Fibroblast of the aortic adventitia (primary cell): ENCODE measurements around the gene TGFA. TPM values are rescaled to one million over a fixed set of nuclear protein-coding genes. Genes with fewer than 3 reads are reported as not detected.

Experiments used
- DNase-seq: peaks from one replicate; pipeline ENCODE4 v3.0.0-alpha.2; 2010; ENCODE audit warnings: low read depth
- H3K4me3 ChIP-seq: 2 replicates; pipeline ENCODE4 v1.5.1; 2011; ENCODE audit warnings: low read depth, mild to moderate bottlenecking, control low read depth, low read length, moderate library complexity
- total RNA-seq: library from RNA; depleted of rRNA; stranded (reverse); fragments of >200 nt; gene quantifications from 2 replicates; pipeline ENCODE4 v1.2.3, GENCODE V29; 2012; ENCODE audit warnings: low replicate concordance
- TF ChIP-seq, protein P1 (sequence below): IDR thresholded peaks from 2 replicates; pipeline ENCODE4 v1.5.1; 2011; ENCODE audit warnings: mild to moderate bottlenecking, low read length, control low read depth, inconsistent platforms; ENCODE audit not compliant: insufficient read depth

TGFA gene
- total RNA-seq, 1 donor: not detected

DNA sequence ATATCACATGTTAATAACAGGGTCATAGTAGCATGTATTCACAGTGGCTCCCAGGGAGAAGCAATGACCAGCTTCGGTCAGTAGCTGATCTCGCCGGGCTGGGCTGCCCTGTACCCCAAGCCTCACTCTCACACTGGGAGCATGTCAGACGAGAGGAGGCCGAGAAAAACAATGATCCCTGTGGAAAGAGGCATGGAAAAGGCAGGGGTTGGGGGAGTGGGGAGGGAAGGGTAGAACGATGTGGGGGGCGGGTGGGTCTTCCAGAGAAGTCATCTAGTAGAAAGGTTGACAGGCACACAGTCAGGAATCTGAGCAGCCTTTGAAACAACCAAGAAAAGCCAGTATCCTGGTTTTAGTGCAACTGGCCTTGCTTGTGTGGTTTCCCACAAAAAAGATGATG, 25.4 kb downstream of the TGFA start:
- TF ChIP-seq, protein P1, sequence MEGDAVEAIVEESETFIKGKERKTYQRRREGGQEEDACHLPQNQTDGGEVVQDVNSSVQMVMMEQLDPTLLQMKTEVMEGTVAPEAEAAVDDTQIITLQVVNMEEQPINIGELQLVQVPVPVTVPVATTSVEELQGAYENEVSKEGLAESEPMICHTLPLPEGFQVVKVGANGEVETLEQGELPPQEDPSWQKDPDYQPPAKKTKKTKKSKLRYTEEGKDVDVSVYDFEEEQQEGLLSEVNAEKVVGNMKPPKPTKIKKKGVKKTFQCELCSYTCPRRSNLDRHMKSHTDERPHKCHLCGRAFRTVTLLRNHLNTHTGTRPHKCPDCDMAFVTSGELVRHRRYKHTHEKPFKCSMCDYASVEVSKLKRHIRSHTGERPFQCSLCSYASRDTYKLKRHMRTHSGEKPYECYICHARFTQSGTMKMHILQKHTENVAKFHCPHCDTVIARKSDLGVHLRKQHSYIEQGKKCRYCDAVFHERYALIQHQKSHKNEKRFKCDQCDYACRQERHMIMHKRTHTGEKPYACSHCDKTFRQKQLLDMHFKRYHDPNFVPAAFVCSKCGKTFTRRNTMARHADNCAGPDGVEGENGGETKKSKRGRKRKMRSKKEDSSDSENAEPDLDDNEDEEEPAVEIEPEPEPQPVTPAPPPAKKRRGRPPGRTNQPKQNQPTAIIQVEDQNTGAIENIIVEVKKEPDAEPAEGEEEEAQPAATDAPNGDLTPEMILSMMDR: no peak
- no peak for DNase-seq

DNA sequence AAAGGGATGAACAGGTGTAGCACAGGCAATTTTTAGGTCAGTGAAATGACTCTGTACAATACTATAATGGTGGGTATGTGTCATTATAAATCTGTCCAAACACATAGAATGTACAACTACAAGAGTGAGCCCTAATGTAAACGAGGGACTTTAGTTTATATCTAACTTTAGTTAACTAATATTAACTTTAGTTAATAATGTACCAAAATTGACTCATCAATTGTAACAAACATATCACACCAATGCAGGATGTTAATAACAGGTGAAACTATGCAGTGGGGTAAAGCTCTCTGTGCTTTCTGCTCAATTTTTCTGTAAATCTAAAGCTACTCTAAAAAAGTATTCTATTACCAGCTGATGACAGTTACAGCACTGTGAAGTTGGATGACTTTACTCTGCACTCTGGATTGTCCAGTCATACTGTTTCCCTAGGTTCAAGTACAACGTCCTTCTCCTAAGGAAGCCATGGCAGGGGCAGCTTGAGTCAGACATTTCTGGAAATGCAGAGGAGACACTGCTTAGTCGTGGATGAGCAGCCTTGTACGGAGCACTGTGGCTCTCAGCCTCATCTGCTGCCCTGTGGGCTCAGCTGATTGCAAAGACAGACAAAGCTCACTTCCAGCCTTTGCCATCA, 26.1 kb downstream of the TGFA start:
- no peak overlapping the region for H3K4me3 ChIP-seq
- no peak for DNase-seq
- TF ChIP-seq, protein P1: no peak

More for the DNA sequence above, 25.4 kb downstream of the TGFA start:
- H3K4me3 ChIP-seq: no peak overlapping the region

DNA sequence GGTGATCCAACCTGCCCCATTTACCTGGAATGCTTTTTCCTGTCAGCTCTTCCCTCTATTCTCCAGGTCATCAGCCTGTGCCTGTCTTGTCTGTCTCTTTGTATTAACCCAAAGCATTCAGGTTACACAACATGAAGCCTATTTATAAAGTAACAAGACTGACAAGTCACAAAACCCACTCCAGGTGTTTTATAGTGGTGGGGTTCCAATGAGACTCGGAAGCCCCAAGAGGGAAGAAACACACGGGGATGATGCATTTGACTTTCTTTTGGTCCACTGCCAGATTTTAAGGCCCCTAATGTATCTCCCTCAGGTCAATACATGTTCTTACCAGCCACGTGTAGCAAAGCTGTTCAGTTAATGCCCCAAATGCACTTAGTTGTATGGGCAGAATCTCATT, 27.5 kb downstream of the TGFA start:
- TF ChIP-seq, protein P1: no peak
- no peak overlapping the region for H3K4me3 ChIP-seq
- DNase-seq: no peak

DNA sequence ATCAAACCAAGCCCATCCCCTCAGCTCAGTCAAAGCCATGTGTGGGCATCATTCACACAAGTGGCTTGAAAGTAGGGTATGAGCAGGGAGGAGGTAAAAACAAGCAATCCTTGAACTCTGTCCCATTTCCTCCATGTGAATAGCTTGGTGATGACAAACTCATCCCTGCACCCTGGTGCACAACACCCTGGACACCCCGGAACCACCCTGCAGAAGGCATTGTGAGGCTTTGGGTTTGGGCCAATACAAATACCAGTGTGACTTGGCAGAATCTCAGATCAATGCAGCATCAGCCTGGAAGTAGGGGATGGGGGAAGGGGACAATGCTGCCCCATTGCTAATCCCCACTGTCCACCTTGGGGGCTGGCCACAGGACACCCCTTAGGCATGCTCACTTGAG, 28.6 kb downstream of the TGFA start:
- peak; percentile 36 for DNase-seq
- TF ChIP-seq, protein P1: no peak
- no peak overlapping the region for H3K4me3 ChIP-seq

DNA sequence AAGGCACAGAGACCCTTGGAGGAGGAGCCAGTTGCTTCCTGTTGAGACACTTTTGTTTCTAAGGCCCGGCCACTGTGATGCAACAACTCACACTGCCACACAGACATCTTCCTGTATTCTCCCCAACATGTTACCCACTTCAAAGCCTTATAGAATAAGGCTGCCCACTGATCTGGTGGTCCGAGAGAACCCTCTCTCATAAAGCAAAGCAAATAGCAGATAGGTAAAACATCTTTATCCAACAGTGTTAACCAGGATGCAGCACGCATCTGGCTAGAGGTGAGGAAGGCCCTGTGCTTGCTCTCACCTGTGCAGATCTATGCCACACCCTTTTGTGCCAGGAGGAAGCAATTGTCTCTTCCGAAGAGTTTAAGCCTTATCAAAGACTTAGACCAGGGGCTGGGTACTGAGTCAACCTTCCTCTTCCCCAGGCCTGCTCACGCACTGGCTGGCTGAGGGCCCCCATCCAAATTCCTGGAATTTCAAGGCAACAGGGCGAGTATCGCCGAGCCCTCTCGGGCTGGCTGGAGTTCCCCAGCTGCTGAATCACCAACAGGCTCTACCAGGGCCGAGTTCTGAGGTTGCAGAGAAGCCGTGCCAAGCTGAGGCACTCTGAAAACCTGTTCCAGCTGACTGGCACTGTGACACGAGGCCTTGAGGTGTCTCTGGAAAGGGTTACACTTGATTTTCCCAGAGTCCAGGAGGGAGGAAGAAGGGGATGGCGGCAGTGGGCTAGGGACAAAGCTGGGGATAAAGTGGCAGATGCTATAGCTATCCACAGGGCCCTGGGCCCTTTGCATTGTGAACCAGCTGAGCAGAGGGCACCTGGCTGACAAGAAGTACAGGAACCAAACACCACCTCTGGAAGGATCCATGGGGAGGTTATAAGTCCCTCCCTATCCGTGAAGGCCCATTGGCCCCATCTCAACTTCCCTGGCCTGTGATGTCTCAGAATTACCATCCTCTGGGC, 29.3 kb downstream of the TGFA start:
- H3K4me3 ChIP-seq: no peak overlapping the region
- DNase-seq: peak; percentile 80
- TF ChIP-seq, protein P1: no peak

DNA sequence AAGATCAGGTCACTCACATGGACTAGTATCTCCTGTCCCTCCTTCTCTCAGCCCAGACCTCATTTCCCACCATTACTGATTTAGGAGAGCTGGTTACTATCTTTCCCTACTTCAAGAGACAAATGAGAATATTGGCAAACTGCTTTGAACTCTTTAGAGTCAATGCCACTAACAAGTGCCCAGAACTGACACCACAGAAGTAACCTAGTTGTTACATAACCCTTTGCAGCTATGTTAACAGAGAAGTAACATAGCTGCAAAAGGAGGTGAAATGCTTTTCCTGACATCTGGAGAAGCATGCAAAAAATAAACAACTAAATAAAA, 30.0 kb downstream of the TGFA start:
- TF ChIP-seq, protein P1: no peak
- no peak for DNase-seq
- no peak overlapping the region for H3K4me3 ChIP-seq
